DOHH2 (cell line): ENCODE data around the gene CNGB1.

ENCODE experiments used
- H3F3A ChIP-seq: fragments of 200-600 bp; sonication (generic), shearing (Covaris generic); 2 replicates; pipeline ENCODE4 v1.6.0; 2016; ENCODE audit warnings: antibody characterized with exemption, mild to moderate bottlenecking; ENCODE audit not compliant: control insufficient read depth, insufficient read depth
- H3K27ac ChIP-seq: fragments of 200-600 bp; sonication (generic); 2 replicates; pipeline ENCODE4 v1.5.1; 2014; ENCODE audit warnings: low read depth, mild to moderate bottlenecking, low read length, moderate library complexity
- H3K27me3 ChIP-seq: fragments of 200-600 bp; sonication (generic); 2 replicates; pipeline ENCODE4 v1.6.1; 2014; ENCODE audit warnings: mild to moderate bottlenecking, low read length, mixed read lengths; ENCODE audit not compliant: control insufficient read depth
- H3K36me3 ChIP-seq: fragments of 200-600 bp; sonication (generic); 2 replicates; pipeline ENCODE4 v1.6.1; 2014; ENCODE audit warnings: mild to moderate bottlenecking, low read length, moderate library complexity, mixed read lengths; ENCODE audit not compliant: control insufficient read depth
- H3K4me1 ChIP-seq: fragments of 200-600 bp; sonication (generic); 2 replicates; pipeline ENCODE4 v1.6.1; 2014; ENCODE audit warnings: mild to moderate bottlenecking, low read length, mixed read lengths; ENCODE audit not compliant: control insufficient read depth
- H3K4me2 ChIP-seq: fragments of 200-600 bp; sonication (generic); 2 replicates; pipeline ENCODE4 v1.6.0; 2014; ENCODE audit warnings: mild to moderate bottlenecking, low read length, moderate library complexity
- H3K4me3 ChIP-seq: fragments of 200-600 bp; sonication (generic); 2 replicates; pipeline ENCODE4 v1.5.1; 2014; ENCODE audit warnings: mild to moderate bottlenecking, low read length, mixed read lengths
- H3K79me2 ChIP-seq: fragments of 200-600 bp; sonication (generic); 2 replicates; pipeline ENCODE4 v1.6.1; 2014; ENCODE audit warnings: mild to moderate bottlenecking, low read length, mixed read lengths; ENCODE audit not compliant: control insufficient read depth
- H3K9me2 ChIP-seq: fragments of 200-600 bp; sonication (generic); replicated peaks from 2 replicates; pipeline ENCODE4 v1.6.1; 2014; ENCODE audit warnings: mild to moderate bottlenecking, low read length, mixed read lengths; ENCODE audit not compliant: control insufficient read depth
- H3K9me3 ChIP-seq: fragments of 200-600 bp; sonication (generic); 2 replicates; pipeline ENCODE4 v1.6.1; 2014; ENCODE audit warnings: antibody characterized with exemption, low read length, mixed read lengths; ENCODE audit not compliant: control insufficient read depth, insufficient read depth
- H4K20me1 ChIP-seq: fragments of 200-600 bp; sonication (generic); 2 replicates; pipeline ENCODE4 v1.6.0; 2014; ENCODE audit warnings: low read depth, mild to moderate bottlenecking, antibody characterized with exemption, low read length, moderate library complexity; ENCODE audit not compliant: control insufficient read depth, insufficient read depth
- CTCF ChIP-seq: fragments of 200-600 bp; sonication (generic); IDR thresholded peaks from one replicate; pipeline ENCODE4 v1.5.1; 2014; ENCODE audit warnings: antibody characterized with exemption, mild to moderate bottlenecking, low read depth, low read length; ENCODE audit not compliant: poor library complexity, severe bottlenecking
- EZH2phosphoT487 ChIP-seq: fragments of 200-600 bp; sonication (generic); IDR thresholded peaks from 2 replicates; pipeline ENCODE4 v1.6.1; 2017; ENCODE audit warnings: borderline replicate concordance, mild to moderate bottlenecking, antibody characterized with exemption, low read length, moderate library complexity, mixed read lengths

The CNGB1 gene

GRCh38 chr16:57984443-57985203 is 13.7 kb upstream of the CNGB1 start:
- no peaks in the 10 kb centered on the region for H3F3A ChIP-seq
- no peak overlapping the region for H3K4me2 ChIP-seq
- H3K4me3 ChIP-seq, result no peak overlapping the region
- H3K9me3 ChIP-seq, result no peaks in the 10 kb centered on the region
- H3K27me3 ChIP-seq, result peaks cover 8% of the 10 kb centered on the region
- no peaks in the 10 kb centered on the region for H3K9me2 ChIP-seq
- H4K20me1 ChIP-seq, result no peaks in the 10 kb centered on the region
- H3K79me2 ChIP-seq, result no peaks in the 10 kb centered on the region
- H3K27ac ChIP-seq, result no peak overlapping the region
- TF ChIP-seq EZH2phosphoT487 (no peak), CTCF (no peak)
- no peaks in the 10 kb centered on the region for H3K36me3 ChIP-seq
- H3K4me1 ChIP-seq, result peaks cover 4% of the 10 kb centered on the region

DNA sequence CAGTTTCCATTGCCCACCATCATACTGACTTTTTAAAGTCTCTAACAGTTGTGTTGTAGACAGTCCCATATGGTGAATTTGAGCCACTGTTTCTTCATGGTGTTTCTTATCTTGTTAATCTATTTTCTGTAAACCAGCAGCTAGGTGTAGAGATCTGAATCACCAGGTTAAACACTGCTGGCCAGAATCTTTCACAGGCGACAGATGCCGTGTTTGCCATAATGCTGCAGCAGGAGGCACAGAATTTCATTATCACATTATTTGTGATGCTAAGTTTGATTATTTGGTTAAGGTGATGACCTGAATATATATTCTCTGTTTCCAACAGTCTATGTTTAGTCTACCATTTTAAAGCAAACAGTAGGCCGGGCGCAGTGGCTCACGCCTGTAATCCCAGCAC is 11.5 kb upstream of the CNGB1 start:
- no peaks in the 10 kb centered on the region for H3K79me2 ChIP-seq
- no peaks in the 10 kb centered on the region for H3K36me3 ChIP-seq
- H3K9me2 ChIP-seq, result no peaks in the 10 kb centered on the region
- no peaks in the 10 kb centered on the region for H4K20me1 ChIP-seq
- TF ChIP-seq CTCF (no peak), EZH2phosphoT487 (no peak)
- H3K27me3 ChIP-seq, result peaks cover 8% of the 10 kb centered on the region
- no peak overlapping the region for H3K27ac ChIP-seq
- H3K4me1 ChIP-seq, result peaks cover 4% of the 10 kb centered on the region
- H3K9me3 ChIP-seq, result no peaks in the 10 kb centered on the region
- no peaks in the 10 kb centered on the region for H3F3A ChIP-seq
- no peak overlapping the region for H3K4me3 ChIP-seq
- H3K4me2 ChIP-seq, result no peak overlapping the region

GRCh38 chr16:57981636-57982035 is 10.7 kb upstream of the CNGB1 start:
- Histone ChIP-seq H3K4me1 (peaks cover 4% of the 10 kb centered on the region), H3K27me3 (peaks cover 8% of the 10 kb centered on the region), H3K79me2 (no peaks in the 10 kb centered on the region), H3K4me3 (no peak overlapping the region), H3K4me2 (no peak overlapping the region), H3K27ac (no peak overlapping the region), H3K9me3 (no peaks in the 10 kb centered on the region), H4K20me1 (no peaks in the 10 kb centered on the region), H3K9me2 (no peaks in the 10 kb centered on the region), H3K36me3 (no peaks in the 10 kb centered on the region), H3F3A (no peaks in the 10 kb centered on the region)
- TF ChIP-seq CTCF (no peak), EZH2phosphoT487 (no peak)
